Kidney epithelial cell (primary cell): ENCODE measurements around the gene ZEB2. TPM values are rescaled to one million over a fixed set of nuclear protein-coding genes. Genes with fewer than 3 reads are reported as not detected.

Source experiments
- DNase-seq: peaks from one replicate; pipeline ENCODE4 v3.0.0-alpha.2; 2010; ENCODE audit warnings: low read depth
- H3K27me3 ChIP-seq: 2 replicates; pipeline ENCODE4 v1.6.0; 2011; ENCODE audit warnings: low read length; ENCODE audit not compliant: control insufficient read depth, insufficient read depth
- H3K36me3 ChIP-seq: 2 replicates; pipeline ENCODE4 v1.5.1; 2011; ENCODE audit warnings: low read length; ENCODE audit not compliant: control insufficient read depth, insufficient read depth
- H3K4me3 ChIP-seq: 2 replicates; pipeline ENCODE4 v1.5.1; 2011; ENCODE audit warnings: low read depth, mild to moderate bottlenecking, control low read depth, low read length
- CTCF ChIP-seq: IDR thresholded peaks from 2 replicates; pipeline ENCODE4 v1.5.1; 2011; ENCODE audit warnings: mild to moderate bottlenecking, moderate library complexity, low read length, control low read depth, inconsistent platforms; ENCODE audit not compliant: insufficient read depth, poor library complexity, severe bottlenecking
- total RNA-seq: library from RNA; depleted of rRNA; stranded (reverse); fragments of >200 nt; gene quantifications from 2 replicates; pipeline ENCODE4 v1.2.3, GENCODE V29; 2015

Gene ZEB2
- total RNA-seq, 1 donor from 2014 or later: 14.7 TPM

DNA sequence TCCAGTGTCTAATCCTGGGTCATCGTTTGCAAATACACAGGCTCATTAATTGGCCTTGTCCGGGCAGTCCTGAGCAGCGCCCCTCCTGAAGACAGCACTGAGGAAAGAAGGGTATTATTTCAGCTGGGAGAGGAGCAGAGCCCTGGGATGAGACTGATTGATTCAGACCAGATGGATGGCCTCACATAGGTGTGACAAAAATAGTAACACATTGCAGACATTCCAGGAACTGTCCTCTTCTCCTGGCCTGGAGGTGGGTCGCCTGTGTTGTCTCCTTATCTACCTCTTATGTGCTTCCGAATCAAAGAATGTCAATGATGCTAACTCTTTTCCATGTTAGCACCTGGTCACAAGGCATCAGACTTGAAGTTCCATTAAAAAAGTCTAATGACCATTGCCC, 45.9 kb downstream of the ZEB2 start:
- Histone ChIP-seq H3K4me3 (no peak overlapping the region), H3K27me3 (no peaks in the 10 kb centered on the region), H3K36me3 (no peaks in the 10 kb centered on the region)
- DNase-seq: no peak
- TF ChIP-seq CTCF: no peak

GRCh38 chr2:144472911-144473310, 47.0 kb downstream of the ZEB2 start:
- Histone ChIP-seq H3K4me3 (no peak overlapping the region), H3K27me3 (no peaks in the 10 kb centered on the region)
- no peak for TF ChIP-seq CTCF

DNA sequence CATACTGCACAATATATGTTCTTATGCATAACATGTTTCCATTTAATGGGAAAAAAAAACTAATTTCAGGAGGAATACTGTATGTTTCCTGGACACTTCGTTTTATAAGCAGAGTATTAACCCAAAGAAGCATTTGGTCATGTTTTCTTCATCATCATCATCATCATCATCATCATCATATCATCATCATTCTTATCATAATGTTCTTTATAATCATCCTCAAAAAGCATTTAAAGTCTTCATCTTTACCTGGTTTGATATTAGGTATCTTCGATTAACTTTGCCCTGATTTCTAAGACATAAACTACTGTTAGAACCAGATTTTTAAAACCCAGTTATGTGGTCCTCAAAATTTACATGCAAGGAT, 47.9 kb downstream of the ZEB2 start:
- DNase-seq: no peak
- H3K36me3 ChIP-seq: no peaks in the 10 kb centered on the region
- no peaks in the 10 kb centered on the region for H3K27me3 ChIP-seq
- TF ChIP-seq CTCF: no peak
- H3K4me3 ChIP-seq: no peak overlapping the region

More at GRCh38 chr2:144472911-144473310, 47.0 kb downstream of the ZEB2 start:
- H3K36me3 ChIP-seq: no peaks in the 10 kb centered on the region
- DNase-seq: no peak

GRCh38 chr2:144471305-144472045, 48.4 kb downstream of the ZEB2 start:
- H3K4me3 ChIP-seq: no peak overlapping the region
- DNase-seq: no peak
- no peaks in the 10 kb centered on the region for H3K27me3 ChIP-seq
- no peak for TF ChIP-seq CTCF
- no peaks in the 10 kb centered on the region for H3K36me3 ChIP-seq

DNA sequence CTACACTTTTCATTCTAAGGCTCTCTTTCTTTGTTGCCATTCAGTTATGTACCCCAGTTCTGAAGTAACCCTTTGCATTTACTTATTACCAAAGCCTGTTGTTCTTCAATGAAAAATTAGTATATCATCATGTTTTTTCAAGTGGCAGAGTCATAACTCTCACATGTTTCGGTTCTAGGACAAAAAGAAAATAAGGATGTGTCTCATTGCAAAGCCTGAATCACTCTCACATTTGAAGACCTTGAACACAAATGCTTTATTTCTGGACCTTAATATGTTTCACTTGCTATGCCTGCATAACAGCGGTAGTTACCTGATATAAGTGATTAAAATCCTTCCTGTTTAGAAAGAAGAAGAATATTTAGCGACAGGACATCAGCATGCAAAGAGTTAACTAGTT, 49.1 kb downstream of the ZEB2 start:
- no peaks in the 10 kb centered on the region for H3K36me3 ChIP-seq
- H3K27me3 ChIP-seq: no peaks in the 10 kb centered on the region
- no peak overlapping the region for H3K4me3 ChIP-seq
- DNase-seq: no peak
- no peak for TF ChIP-seq CTCF

DNA sequence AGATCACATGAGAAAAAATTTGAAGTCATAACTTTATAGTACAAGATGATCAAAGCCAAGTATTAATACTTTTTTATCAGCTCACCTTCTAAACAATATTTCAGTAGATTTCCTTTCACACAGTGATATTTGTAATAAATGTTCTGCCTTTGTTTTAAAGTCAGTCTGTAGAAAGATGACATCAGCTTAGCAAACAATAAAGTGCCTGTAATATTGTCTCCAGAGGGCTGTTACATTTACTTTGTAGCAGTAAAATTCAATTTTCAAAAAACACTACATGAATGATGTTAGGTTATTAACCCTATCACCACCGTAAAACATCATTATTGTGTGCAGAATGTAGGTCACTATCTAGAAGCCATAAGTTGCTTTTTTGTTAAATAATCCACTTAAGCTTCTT, 49.6 kb downstream of the ZEB2 start:
- H3K36me3 ChIP-seq: no peaks in the 10 kb centered on the region
- no peaks in the 10 kb centered on the region for H3K27me3 ChIP-seq
- no peak for TF ChIP-seq CTCF
- DNase-seq: no peak
- no peak overlapping the region for H3K4me3 ChIP-seq
